Measurements from ENCODE around the gene PHACTR2.
"Not testable (repeated sequence)": the region's sequence is repeated elsewhere in the genome, so short reads cannot be mapped to it uniquely, and the experiment has no call there.

PHACTR2 gene

DNA sequence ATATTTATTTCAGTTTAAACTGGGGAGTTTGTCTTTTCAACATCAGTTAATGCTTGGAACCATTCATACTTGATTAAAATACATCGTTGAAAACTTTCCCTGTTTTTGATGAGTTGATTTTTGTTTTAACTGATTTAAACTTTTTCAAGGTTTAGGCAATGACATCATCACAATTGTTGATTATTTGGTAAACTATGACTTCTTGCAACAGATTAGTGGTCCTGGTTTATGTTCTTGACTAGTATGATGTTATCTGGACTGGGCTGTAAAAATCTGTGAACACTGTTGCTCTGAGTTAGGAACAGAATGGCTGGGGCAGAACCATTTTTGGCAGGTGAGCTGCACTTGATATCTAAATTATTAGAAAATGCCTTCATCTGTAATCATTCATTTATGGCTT is 186.5 kb downstream of the PHACTR2 start, which contains the start of gene ZC2HC1B:
Gene ZC2HC1B (plus strand): TSS at position 241 of the 400 bp plus-strand sequence. CDS start 66 bp downstream, at position 307.
- no peak for DNase-seq (ENCODE audit: low spot score)

DNA sequence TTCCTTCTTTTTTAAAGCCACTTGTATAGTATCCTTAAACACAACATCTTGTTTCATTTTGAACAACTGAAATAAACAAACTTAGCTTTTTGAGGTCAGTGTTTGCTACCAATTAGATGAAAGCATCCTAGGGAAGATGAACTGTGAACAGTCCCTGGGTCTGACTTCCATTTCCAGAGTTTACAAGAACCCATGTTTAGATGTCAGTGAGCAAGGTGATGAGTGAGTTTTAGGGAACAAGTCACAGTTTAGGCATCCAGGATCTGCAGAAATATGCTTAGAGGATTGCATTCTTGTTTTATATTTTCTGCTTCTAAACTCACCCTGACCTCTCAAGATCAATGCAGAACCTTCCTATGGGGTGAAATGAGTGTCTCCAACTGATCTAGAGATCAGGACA is 189.5 kb downstream of the PHACTR2 start:
- DNase-seq (ENCODE audit: low spot score): no peak

GRCh38 chr6:143868808-143869207 is 191.0 kb downstream of the PHACTR2 start:
- DNase-seq (ENCODE audit: low spot score): not testable (repeated sequence)

GRCh38 chr6:143871202-143871730 is 193.5 kb downstream of the PHACTR2 start:
- not testable (repeated sequence) for DNase-seq (ENCODE audit: low spot score)

DNA sequence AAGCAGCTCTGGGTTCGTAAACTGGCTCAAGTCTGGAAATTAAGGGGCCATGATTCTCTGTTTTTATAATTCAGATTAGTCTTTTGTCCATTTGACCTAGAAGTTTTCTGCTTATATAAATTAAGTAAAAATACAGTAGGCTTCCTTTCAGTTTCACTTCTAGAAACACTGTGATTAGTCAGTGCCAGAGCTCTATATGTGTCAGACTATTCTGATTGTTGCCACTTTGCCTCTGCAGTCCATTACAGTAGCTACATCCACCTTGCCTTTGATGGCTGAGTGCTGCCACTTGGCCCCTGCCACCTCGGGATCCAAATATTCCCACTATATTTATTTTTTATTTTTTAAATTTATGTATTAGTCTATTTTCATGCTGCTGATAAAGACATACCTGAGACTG is 194.4 kb downstream of the PHACTR2 start:
- DNase-seq (ENCODE audit: low spot score): no peak

DNA sequence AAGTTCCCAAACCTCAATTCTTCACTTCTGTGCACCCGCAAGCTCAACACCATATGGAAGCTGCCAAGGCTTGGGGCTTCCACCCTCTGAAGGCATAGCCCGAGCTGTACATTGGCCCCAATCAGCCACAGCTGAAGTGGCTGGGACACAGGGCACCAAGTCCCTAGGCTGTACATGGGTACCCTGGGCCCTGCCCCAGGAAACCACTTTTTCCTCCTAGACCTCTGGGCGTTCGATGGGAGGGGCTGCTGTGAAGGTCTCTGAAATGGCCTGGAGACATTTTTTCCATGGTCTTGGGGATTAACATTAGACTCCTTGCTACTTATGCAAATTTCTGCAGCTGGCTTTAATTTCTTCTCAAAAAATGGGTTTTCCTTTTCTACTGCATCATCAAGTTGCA is 195.8 kb downstream of the PHACTR2 start:
- not testable (repeated sequence) for DNase-seq (ENCODE audit: low spot score)

DNA sequence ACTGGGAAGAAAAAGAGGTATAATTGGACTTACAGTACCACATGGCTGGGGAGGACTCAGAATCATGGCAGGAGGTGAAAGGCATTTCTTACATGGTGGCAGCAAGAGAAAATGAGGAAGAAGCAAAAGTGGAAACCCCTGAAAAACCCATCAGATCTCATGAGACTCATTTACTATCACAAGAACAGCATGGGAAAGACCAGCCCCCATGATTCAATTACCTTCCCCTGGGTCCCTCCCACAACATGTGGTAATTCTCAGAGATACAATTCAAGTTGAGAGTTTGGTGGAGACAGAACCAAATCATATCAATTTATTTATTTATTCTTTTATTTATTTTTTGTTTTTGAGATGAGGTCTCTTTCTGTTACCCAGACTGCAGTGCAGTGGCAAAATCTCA is 196.7 kb downstream of the PHACTR2 start:
- DNase-seq (ENCODE audit: low spot score): not testable (repeated sequence)

- no peak for DNase-seq (ENCODE audit: low spot score)
These were observed 200.0 kb downstream of the PHACTR2 start for GRCh38 chr6:143877584-143878271.

- DNase-seq (ENCODE audit: low spot score): no peak
These were observed 200.6 kb downstream of the PHACTR2 start for GRCh38 chr6:143878272-143878760.

- DNase-seq (ENCODE audit: low spot score): no peak
These were observed 202.6 kb downstream of the PHACTR2 start for GRCh38 chr6:143880412-143880811.
